Gastrocnemius medialis (tissue), 4 donors: Measurements from ENCODE around the gene PRPH.
"Not testable (repeated sequence)": the region's sequence is repeated elsewhere in the genome, so short reads cannot be mapped to it uniquely, and the experiment has no call there.

ENCODE experiments used
- CTCF ChIP-seq, 5 experiments: fragments of 450-650 bp in 3 of 5; fragments of 200-600 bp in 2 of 5; sonication (generic) in 2 of 5; IDR thresholded peaks in 4 of 5; conservative IDR thresholded peaks in 1 of 5; 1 replicate in 4 of 5; 2 replicates in 1 of 5; pipeline ENCODE4 v1.5.1; 2016 to 2019; ENCODE audit warnings: antibody characterized with exemption in 5 of 5, mild to moderate bottlenecking in 3 of 5, moderate library complexity in 3 of 5
- POLR2A ChIP-seq, 2 donors: fragments of 450-650 bp; IDR thresholded peaks; one replicate each; pipeline ENCODE4 v1.6.1; 2017; ENCODE audit warnings: antibody characterized with exemption in 2 of 2, mild to moderate bottlenecking in 2 of 2, moderate library complexity in 2 of 2

GRCh38 chr12:49269191-49269590 lies 25.8 kb upstream of the PRPH start:
- not testable (repeated sequence) for TF ChIP-seq CTCF (IDR thresholded peaks at IDR 0.05 in 4 of 5, conservative IDR thresholded peaks at IDR 0.05 in 1 of 5); POLR2A (IDR thresholded peaks at IDR 0.05)
